Measurements from ENCODE around the gene KDM7A.

Gene KDM7A

GRCh38 chr7:140082770-140083169 lies 94.0 kb downstream of the KDM7A start:
- no peak for DNase-seq (ENCODE audit: low read depth)

GRCh38 chr7:140081774-140082425 lies 94.9 kb downstream of the KDM7A start:
- DNase-seq (ENCODE audit: low read depth) = no peak

DNA sequence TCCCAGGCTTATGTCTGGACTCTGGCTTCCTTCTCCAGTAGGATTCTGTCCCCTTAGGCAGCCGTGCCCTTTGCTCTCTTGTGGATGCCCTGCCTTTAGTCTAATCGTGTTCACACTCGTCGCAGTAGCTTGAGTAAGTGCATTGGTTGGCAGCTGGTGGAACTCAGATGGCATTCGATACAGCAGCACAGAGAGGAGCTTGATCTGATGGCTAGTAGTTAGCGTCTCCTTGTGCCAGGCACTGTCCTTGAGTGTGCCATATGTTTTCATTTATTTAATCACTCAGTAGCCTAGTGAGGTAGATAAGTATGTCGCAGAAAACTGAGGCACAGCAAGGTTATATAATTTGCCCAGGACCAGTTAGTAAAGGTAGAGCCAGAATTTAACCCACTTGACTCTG lies 95.9 kb downstream of the KDM7A start:
- DNase-seq (ENCODE audit: low read depth) = no peak

DNA sequence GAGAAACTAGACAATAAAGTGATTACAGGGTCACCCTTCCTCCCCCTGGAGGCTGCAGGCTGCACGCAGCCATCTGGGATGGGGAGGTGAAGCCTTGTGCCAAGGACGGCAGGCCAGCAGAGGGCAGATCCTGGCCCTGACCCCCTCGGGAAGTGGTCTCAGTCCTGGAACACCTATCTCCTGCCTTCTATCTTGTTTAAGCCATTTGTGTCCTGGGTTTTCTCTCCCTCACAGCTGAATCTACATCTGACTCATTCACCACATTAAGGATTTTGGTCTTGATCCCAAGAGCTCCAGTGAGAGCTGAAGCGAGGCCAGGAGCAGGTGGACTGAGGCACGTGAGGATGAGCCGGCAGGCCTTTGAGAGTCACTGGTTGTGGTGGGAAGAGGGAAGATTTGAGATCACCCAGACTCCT lies 97.7 kb downstream of the KDM7A start:
- DNase-seq (ENCODE audit: low read depth) = no peak

DNA sequence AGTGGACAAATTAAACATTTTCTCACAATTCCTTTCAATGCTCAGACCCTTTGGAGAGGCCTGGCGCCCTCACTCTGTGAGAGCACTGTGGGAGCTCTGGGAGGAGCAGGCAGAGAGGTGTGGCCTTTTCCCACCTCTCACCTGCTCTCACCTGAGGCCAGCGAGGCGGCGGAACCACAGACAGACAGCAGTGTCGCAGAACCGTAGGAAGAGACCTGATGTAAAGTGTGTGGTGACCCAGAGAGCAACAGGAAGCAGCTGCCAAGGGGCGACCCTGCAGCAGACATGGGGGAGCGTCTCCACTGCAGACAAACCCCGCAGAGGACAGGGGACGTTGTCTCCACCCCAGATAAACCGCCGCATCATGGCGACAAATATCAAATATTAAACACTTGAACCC lies 98.4 kb downstream of the KDM7A start:
- no peak for DNase-seq (ENCODE audit: low read depth)

GRCh38 chr7:140074780-140075179 lies 102.0 kb downstream of the KDM7A start:
- DNase-seq (ENCODE audit: low read depth) = no peak

DNA sequence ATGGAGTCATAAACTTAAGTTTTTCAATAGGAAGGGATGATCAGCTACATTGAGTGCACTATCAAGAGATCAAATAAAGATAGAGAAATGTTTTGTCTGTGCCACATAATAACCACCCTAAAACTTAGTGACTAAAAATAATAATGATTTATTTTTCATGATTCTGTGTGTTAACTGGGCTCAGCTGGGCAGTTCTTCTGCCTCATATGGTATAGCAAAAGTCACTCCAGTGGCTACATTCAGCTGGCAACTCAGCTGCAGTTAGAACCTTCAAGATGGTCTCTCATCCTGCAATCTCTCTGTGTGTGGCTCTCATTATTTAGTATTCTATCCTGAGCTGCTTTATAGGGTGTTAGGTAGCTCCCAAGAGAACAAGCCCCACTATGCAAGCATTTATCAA lies 106.2 kb downstream of the KDM7A start:
- no peak for DNase-seq (ENCODE audit: low read depth)

- no peak for DNase-seq (ENCODE audit: low read depth)
Observed at GRCh38 chr7:140069298-140069949, 107.4 kb downstream of the KDM7A start.

DNA sequence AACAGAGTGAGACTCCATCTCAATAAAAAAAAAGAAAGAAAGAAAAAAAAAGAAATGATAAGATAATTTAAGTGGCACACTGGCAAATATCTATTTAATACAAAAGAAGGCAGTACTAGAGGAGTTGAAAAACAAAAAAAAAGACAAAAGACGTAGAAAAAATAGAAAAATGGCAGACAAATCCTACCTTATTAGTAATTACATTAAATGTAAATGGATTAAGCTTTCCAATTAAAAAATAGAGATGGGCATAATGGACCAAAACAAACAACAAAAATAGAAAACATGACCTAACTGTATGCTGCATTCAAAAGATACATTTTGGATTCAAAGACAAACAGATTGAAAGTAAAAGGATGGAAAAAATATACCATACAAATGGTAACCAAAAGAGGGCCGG lies 108.8 kb downstream of the KDM7A start:
- DNase-seq (ENCODE audit: low read depth) = no peak

DNA sequence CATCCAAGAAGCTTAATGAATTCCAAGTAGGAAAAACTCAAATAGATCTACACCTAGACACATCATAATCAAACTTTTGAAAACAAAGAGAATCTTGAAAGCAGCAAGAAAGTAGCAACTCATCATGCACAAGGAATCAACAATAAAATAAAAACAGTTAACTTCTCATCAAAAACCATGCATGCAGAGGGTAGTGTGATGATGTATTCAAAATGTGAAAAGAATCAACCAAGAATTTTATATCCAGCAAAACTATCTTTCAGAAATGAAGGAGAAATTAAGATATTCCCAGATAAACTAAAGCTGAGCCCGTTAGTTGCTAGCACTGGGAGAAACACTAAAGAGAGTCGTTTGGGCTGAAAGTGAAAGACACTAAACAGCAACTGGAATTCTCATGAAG lies 109.7 kb downstream of the KDM7A start:
- no peak for DNase-seq (ENCODE audit: low read depth)

- DNase-seq (ENCODE audit: low read depth) = peak; percentile 81
Observed at GRCh38 chr7:140062528-140063299, 114.1 kb downstream of the KDM7A start, which contains the start of gene PARP12. Gene PARP12, minus strand, starts transcription at chr7:140062951. Its CDS starts 104 bp downstream, at chr7:140062847.

DNA sequence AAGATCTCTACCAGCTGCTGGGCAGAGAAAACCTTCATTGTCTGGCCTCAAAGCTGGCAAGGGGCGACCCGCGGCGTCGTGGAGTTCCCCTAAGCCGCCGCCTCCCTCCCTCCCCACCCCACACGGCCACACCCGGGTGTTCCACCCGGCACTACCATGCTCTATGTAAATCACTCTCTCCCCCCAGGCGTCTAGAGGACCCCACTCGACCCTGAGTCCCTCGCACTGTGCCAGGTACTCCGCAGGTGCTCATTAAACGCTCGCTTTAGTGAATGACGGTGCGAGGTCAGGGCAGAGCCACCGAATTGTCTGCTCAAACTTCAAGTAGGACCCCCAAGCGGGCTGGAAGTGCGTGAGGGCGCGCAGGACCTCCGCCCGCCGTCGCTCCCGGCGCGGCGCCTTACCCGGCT lies 114.7 kb downstream of the KDM7A start:
- DNase-seq (ENCODE audit: low read depth) = peak; percentile 30

DNA sequence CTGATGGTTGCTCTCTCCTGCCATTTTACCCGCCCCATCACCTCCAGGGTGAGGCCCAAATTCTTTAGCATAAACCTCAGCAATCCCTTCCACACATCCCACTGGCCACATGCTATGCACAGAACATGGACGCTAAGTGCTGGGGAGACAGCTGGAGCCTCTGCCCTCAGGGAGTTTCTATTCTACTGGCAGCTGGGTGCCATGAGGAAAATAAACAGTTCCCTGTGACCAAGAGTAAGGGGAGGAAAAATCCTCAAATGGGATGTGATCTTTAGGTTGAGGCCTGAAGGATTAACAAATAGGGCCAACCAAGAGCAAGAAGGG lies 115.2 kb downstream of the KDM7A start:
- DNase-seq (ENCODE audit: low read depth) = no peak

GRCh38 chr7:140060788-140061606 lies 115.8 kb downstream of the KDM7A start:
- DNase-seq (ENCODE audit: low read depth) = no peak

DNA sequence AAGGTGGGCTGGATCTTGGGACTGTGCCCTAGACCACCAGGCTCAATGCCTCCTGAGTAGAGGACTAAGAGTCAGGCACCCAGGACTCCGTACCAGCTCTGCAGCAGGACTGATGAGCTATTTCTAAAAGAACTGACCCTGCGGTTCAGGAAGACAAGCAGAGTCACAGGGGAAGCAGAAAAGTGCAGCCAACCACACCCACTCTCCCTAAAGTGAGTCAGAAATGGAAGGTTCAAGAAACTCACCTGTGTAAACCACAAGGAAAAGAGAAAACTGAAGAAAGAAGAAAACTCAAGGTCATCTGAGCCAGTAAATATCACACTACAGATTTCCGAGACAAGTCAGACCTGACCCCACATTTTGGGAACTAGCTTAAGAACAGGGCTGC lies 116.5 kb downstream of the KDM7A start:
- no peak for DNase-seq (ENCODE audit: low read depth)

DNA sequence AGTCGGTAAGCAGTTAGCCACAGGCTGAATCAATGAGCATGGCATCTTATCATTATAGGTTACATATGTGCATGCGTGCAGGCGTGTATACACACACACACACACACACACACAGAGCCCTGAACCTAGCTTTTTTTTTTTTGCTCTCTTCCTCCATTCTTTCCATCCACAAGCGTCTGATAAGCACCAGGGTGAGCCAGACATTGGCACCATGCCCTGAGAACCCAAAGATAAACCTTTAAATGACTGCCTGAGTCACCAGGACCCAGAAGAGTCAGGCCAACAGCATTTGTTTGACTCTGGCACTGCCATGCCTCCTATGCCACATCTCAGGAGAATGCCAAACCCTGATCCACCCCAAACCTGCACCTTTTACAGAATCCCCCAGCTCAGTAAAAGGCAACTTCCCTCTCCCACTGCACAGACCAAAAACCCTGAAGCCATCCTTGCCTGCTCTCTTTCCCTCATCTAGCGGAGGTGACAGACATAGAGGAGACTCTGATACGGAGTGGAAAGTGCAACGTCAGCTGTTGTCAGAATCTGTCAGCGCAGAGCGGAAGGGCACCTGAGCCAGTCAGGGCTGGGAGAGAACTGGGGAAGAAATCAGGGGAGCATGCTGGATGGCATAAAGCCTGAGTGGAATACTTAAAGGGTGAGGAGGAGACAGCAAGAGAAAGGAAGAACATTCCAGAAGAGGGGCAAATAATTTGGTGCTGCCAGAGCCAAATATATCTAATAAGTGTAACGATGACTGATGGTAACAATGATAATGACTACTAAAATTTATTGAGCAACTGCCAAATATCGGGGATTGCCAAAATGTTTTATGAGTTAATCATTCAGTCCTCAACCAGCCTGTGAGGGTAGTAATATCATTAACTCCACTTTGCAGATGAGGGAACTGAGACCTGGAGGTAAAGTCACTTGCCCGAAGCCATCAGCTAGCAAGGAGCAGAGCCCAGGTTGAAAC lies 117.2 kb downstream of the KDM7A start:
- DNase-seq (ENCODE audit: low read depth) = no peak

DNA sequence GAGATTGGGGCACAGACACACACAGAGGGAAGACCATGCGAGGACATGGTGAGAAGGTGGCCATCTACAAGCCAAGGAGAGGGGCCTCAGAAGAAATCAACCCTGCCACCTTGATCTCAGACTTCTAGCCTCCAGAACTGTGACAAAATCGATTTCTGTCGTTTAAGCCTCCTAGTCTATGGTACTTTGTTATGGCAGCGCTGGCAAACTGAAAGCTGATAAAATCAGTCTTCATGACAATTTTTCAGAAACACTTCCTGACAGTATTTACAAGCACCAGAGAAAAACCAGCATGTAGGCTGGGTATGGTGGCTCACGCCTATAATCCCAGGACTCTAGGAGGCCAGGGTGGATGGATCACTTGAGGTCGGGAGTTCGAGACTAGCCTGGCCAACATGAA lies 118.3 kb downstream of the KDM7A start:
- no peak for DNase-seq (ENCODE audit: low read depth)

GRCh38 chr7:140057143-140057535 lies 119.6 kb downstream of the KDM7A start:
- DNase-seq (ENCODE audit: low read depth) = no peak

GRCh38 chr7:140056431-140057142 lies 120.2 kb downstream of the KDM7A start:
- no peak for DNase-seq (ENCODE audit: low read depth)

DNA sequence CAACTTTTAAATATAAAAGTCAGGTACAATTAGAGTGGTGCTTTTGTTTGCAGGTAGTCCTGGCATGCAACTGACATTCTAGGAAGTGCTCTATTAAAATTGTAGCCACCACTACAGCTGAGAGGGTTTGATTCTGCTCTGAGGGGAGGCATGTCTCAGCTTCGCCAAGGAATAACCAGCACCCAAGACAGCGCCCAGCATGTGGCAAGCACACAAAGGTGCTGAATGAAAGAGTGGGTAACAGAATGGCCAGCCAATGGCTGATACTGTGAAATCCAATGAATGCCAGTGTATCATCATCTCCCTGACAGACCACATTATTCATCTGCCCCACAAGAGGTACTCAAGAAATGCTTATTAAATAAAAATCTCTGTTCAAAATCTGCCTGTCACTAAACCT lies 121.0 kb downstream of the KDM7A start:
- DNase-seq (ENCODE audit: low read depth) = no peak

DNA sequence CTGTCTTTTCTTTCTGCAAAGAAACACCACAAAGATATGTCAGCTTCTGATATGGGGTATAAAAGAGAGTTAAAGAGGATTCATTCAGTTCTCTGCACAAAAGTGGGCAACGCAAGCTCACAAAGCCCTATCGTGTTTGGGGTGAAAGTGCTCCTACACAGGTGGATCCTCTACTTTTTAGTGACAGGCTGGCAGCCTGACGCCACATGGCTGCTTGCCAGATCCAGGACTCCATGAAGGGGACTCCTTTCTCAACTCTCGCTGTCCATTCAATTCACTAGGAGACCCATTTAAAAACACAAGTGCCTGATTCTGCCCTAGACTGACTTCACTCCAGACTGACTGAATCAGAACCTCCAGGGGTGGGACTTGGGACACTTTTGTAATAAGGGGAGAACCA lies 122.0 kb downstream of the KDM7A start:
- no peak for DNase-seq (ENCODE audit: low read depth)

Measured in activated T-helper 1 cell treated with Interleukin-2 at 50 U/mL for 16 hours (primary cell).